ENCODE results near the gene LAMTOR2. TPM values are rescaled to one million over a fixed set of nuclear protein-coding genes. Genes with fewer than 3 reads are reported as not detected.

LAMTOR2 gene
- total and polyA plus RNA-seq, 2 of the 8 experiments (the other 6 are each of a cell fraction or from before 2014, with no cell fraction given), result 54.7 to 122 TPM

GRCh38 chr1:156086256-156086662, 31.7 kb downstream of the LAMTOR2 start:
- TF ChIP-seq JUN (IDR thresholded peaks at IDR 0.05; ENCODE audit: low read depth, low read length) (no peak), TEAD4 (IDR thresholded peaks at IDR 0.05; ENCODE audit: low read depth, low read length) (0 out of 2 replicates have a peak, but pooled peaks have one; percentile 44), TAF1 (IDR thresholded peaks at IDR 0.05; ENCODE audit: low read depth, low read length) (0 out of 2 replicates have a peak, but pooled peaks have one; percentile 18), KDM5A (IDR thresholded peaks at IDR 0.05; ENCODE audit: low read length) (no peak), JUND (IDR thresholded peaks at IDR 0.05; ENCODE audit: low read length) (peak; percentile 40; the same call in 1 of the 2 replicates)
- no peak for FAIRE-seq

More at GRCh38 chr1:156086256-156086662, 31.7 kb downstream of the LAMTOR2 start:
- Histone ChIP-seq H3K4me3 (ENCODE audit: extremely low read depth in 1 of 4, insufficient read depth in 2 of 4, low read depth in 3 of 4, low read length in 4 of 4) (no peak overlapping the region), H3K9me3 (ENCODE audit: insufficient read depth in 2 of 2, low read depth in 1 of 2, low read length in 1 of 2) (no peaks in the 10 kb centered on the region), H3K27ac (ENCODE audit: low read depth, low read length) (no peak overlapping the region), H2BK20ac (ENCODE audit: low read length) (no peak overlapping the region), H3K27me3 (replicated peaks in 1 of 4; ENCODE audit: control insufficient read depth in 3 of 4, extremely low read depth in 1 of 4, insufficient read depth in 3 of 4, low read length in 3 of 4) (no peaks in the 10 kb centered on the region), H3K56ac (replicated peaks; ENCODE audit: insufficient read length, low read depth, low read length) (no peak overlapping the region), H3K4me1 (replicated peaks in 1 of 4; ENCODE audit: control insufficient read depth in 3 of 4, insufficient read depth in 4 of 4, low read length in 3 of 4) (peaks cover 4 to 13% (median 9%) of the 10 kb centered on the region in 4 experiments), H3K14ac (ENCODE audit: insufficient read length) (no peak overlapping the region), H3K23ac (ENCODE audit: insufficient read length) (no peak overlapping the region), H2BK120ac (replicated peaks; ENCODE audit: low read depth, low read length) (no peak overlapping the region), H3K4ac (replicated peaks; ENCODE audit: insufficient read length, low read depth, low read length) (no peak overlapping the region), H3K18ac (ENCODE audit: extremely low read depth, low read length) (no peak overlapping the region), H2BK15ac (ENCODE audit: low read length) (no peak overlapping the region), H3K9ac (replicated peaks in 1 of 4; ENCODE audit: extremely low read depth in 1 of 4, low read depth in 3 of 4, low read length in 3 of 4) (no peak overlapping the region; a peak in 1 of 7 replicates), H2AK5ac (ENCODE audit: low read depth, low read length) (no peak overlapping the region), H2BK5ac (ENCODE audit: low read depth, low read length) (no peak overlapping the region), H4K91ac (replicated peaks; ENCODE audit: insufficient read length, low read length) (no peak overlapping the region), H4K8ac (ENCODE audit: extremely low read depth, insufficient read depth, low read length) (no peak overlapping the region), H3K23me2 (ENCODE audit: low read depth, low read length) (peaks cover 3% of the 10 kb centered on the region; the same call in 1 of the 2 replicates), H4K5ac (ENCODE audit: insufficient read length, low read depth, low read length) (no peak overlapping the region), H3K36me3 (ENCODE audit: control insufficient read depth in 2 of 4, insufficient read depth in 4 of 4, low read length in 3 of 4) (no peaks in the 10 kb centered on the region), H3K79me2 (ENCODE audit: control insufficient read depth in 1 of 2, insufficient read depth in 2 of 2, low read length in 2 of 2) (peaks cover 0 to 31% of the 10 kb centered on the region in 2 experiments; a peak in 3 of 4 replicates), H2AFZ (ENCODE audit: low read length) (no peak overlapping the region), H3K79me1 (ENCODE audit: low read depth, low read length) (peaks cover 7% of the 10 kb centered on the region), H4K20me1 (replicated peaks in 1 of 2; ENCODE audit: control insufficient read depth in 1 of 2, insufficient read depth in 2 of 2, low read length in 2 of 2) (peaks cover 8 to 9% of the 10 kb centered on the region in 2 experiments), H3K4me2 (ENCODE audit: insufficient read depth in 1 of 2, low read depth in 2 of 2, low read length in 2 of 2) (no peak overlapping the region), H2BK12ac (ENCODE audit: low read depth, low read length) (no peak overlapping the region)
- 77% methylated on average over 1 of the region's 1 CpG; no CpG with 5 or more reads in 1 of the 2 experiments for WGBS, 2 experiments (ENCODE audit: extremely low coverage in 1 of 2, insufficient coverage in 1 of 2, insufficient read length in 1 of 2, insufficient replicate concordance in 2 of 2, low coverage in 1 of 2, low lambda C conversion rate in 2 of 2, missing lambda C conversion rate in 1 of 2)
- ChIA-PET CTCF (ENCODE audit: partially characterized antibody) (interaction anchor here (0.8 to 29.5 kb wide), 8 partner anchors 10 to 194 kb away, joined by 3 to 1994 read pairs (median 3); partner anchors contain the start of gene LMNA), POLR2A (ENCODE audit: partially characterized antibody) (interaction anchor here (1.1 to 29.6 kb wide), 5 partner anchors 10 to 103 kb away, joined by 3 to 763 read pairs (median 12); partner anchors contain the start of gene LMNA)
- DNase-seq (ENCODE audit: low read depth in 1 of 2, low spot score in 2 of 2), result no peak
